Measurements from ENCODE around the gene ARID2. TPM values are rescaled to one million over a fixed set of nuclear protein-coding genes. Genes with fewer than 3 reads are reported as not detected.

ARID2 gene
- total RNA-seq, 1 donor from 2014 or later: 21.1 TPM

DNA sequence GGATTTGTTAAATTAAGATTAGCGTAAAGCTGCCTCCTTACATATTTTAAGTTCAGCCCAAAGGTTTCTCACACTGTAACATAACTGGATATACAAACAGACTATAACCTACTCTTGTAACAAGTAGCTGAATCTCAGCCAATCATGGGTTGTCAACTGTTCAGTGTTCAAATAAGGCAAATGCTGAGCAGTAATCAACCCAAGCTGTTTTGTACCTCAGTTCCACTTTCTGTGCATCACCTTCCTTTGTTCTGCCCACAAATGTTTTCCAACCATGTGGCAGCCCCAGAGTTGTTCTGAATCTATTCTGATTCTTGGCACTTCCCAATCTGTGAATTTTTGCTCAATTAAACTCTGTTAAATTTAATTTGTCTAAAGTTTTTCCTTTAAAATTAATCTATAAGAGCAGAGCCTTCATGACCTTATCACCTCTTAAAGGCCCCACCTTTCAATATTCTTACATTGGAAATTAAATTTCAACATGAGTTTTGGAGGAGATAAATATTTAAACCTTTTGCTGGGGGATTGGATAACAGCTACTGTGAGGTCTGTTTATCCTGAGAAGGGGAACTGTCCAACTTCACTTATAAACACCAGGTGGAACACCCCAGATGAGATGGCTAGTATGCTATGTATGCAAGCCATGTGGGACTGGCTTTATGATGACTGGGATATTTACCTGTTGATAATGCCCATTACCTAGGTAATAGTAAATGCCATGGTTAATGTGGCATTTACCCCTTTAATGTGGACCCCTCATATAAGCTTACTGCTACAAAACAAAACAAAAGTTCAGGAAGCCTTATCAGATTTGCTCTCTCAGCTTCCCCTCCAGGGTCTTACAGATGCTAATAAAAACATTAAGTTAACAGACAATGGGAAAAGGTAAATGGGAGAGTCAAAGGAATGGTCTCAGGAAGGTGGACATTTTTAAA lies 42.2 kb upstream of the ARID2 start:
- H3K4me3 ChIP-seq (ENCODE audit: low read depth, low read length): no peak overlapping the region
- TF ChIP-seq, protein P1, sequence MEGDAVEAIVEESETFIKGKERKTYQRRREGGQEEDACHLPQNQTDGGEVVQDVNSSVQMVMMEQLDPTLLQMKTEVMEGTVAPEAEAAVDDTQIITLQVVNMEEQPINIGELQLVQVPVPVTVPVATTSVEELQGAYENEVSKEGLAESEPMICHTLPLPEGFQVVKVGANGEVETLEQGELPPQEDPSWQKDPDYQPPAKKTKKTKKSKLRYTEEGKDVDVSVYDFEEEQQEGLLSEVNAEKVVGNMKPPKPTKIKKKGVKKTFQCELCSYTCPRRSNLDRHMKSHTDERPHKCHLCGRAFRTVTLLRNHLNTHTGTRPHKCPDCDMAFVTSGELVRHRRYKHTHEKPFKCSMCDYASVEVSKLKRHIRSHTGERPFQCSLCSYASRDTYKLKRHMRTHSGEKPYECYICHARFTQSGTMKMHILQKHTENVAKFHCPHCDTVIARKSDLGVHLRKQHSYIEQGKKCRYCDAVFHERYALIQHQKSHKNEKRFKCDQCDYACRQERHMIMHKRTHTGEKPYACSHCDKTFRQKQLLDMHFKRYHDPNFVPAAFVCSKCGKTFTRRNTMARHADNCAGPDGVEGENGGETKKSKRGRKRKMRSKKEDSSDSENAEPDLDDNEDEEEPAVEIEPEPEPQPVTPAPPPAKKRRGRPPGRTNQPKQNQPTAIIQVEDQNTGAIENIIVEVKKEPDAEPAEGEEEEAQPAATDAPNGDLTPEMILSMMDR (IDR thresholded peaks at IDR 0.05; ENCODE audit: insufficient read depth, low read length, poor library complexity, severe bottlenecking): no peak
- H3K36me3 ChIP-seq (ENCODE audit: control insufficient read depth, insufficient read depth, low read length): no peaks in the 10 kb centered on the region
- H3K27me3 ChIP-seq (ENCODE audit: control insufficient read depth, insufficient read depth, low read length): no peaks in the 10 kb centered on the region
- no peak for DNase-seq (ENCODE audit: low read depth)

DNA sequence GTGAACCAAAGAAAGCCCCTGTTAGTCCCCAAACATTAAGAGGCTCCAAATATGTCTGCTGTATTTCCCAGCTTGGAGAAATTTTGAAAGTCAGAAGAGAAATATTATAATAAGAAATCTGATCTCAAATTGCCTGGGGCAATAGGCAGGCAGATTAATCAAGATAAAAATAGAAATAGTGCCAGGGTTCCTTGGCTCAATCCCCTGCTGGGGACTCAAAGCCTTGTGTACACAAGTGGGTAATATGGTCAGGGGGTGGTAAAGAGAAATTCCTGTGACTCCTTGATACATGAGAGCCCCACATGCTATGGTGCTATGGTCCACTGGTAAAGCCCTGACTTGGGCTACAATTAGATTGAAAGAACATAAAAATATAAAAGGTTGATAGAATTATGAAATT lies 41.3 kb upstream of the ARID2 start:
- TF ChIP-seq, protein P1 (IDR thresholded peaks at IDR 0.05; ENCODE audit: insufficient read depth, low read length, poor library complexity, severe bottlenecking): no peak
- no peaks in the 10 kb centered on the region for H3K27me3 ChIP-seq (ENCODE audit: control insufficient read depth, insufficient read depth, low read length)
- H3K36me3 ChIP-seq (ENCODE audit: control insufficient read depth, insufficient read depth, low read length): no peaks in the 10 kb centered on the region
- DNase-seq (ENCODE audit: low read depth): no peak
- no peak overlapping the region for H3K4me3 ChIP-seq (ENCODE audit: low read depth, low read length)

DNA sequence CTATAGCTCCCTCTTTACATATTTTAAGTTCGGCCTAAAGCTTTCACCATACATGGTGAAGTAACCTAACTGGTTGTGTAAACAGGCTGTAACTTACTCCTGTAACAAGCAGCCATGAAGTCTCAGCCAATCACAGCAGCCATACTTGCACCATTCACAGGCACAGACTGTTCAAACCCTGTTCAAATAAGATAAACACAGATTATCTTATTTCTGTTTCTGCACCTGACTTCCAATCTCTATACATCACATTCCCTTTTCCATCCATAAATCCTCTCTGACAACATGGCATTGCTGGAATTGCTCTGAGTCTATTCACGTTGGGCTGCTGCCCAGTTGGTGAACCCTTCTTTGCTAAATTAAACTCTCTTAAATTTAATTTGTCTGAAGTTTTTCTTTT lies 34.5 kb upstream of the ARID2 start:
- no peak for DNase-seq (ENCODE audit: low read depth)
- no peaks in the 10 kb centered on the region for H3K27me3 ChIP-seq (ENCODE audit: control insufficient read depth, insufficient read depth, low read length)
- H3K36me3 ChIP-seq (ENCODE audit: control insufficient read depth, insufficient read depth, low read length): no peaks in the 10 kb centered on the region
- TF ChIP-seq, protein P1 (IDR thresholded peaks at IDR 0.05; ENCODE audit: insufficient read depth, low read length, poor library complexity, severe bottlenecking): no peak
- no peak overlapping the region for H3K4me3 ChIP-seq (ENCODE audit: low read depth, low read length)

DNA sequence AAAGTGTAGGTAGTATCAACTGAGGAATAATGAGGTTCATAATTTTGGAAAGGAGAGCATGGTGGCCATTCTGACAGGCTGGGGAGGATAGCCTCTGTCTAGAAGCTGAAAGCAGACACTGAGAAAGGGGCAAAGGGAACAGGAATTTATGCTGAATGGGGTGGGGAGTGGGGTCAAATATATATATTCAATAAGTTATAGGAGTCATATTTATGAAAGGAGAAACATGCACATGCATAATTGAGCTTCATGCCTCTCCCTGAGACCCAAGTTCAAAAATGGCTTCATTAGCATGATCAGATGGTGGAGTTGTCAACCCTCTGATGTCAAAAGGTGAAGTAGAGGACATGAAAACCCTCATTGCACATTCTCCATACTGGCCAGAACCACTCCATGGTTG lies 33.9 kb upstream of the ARID2 start:
- no peaks in the 10 kb centered on the region for H3K36me3 ChIP-seq (ENCODE audit: control insufficient read depth, insufficient read depth, low read length)
- TF ChIP-seq, protein P1 (IDR thresholded peaks at IDR 0.05; ENCODE audit: insufficient read depth, low read length, poor library complexity, severe bottlenecking): no peak
- H3K27me3 ChIP-seq (ENCODE audit: control insufficient read depth, insufficient read depth, low read length): no peaks in the 10 kb centered on the region
- no peak overlapping the region for H3K4me3 ChIP-seq (ENCODE audit: low read depth, low read length)
- no peak for DNase-seq (ENCODE audit: low read depth)

DNA sequence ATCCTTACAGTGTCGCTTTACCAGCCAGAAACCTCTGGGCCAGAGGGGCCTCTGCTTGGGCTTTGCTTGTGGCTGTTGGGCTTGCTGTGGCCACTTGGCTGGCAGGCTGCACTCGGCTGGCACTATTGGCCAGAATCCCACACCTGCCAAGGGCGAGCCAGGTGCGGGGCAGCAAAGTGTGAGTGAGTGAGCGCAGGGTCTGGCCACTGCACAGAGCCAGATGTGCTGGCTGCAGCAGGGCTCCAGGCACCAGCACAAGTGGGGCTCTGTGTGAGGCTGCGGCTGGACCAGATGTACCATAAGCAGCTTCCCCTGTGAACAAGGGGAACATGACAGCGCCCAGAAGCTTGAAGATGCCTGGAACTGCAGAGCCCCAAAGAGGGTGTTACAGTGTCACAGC lies 33.5 kb upstream of the ARID2 start:
- H3K36me3 ChIP-seq (ENCODE audit: control insufficient read depth, insufficient read depth, low read length): no peaks in the 10 kb centered on the region
- no peak overlapping the region for H3K4me3 ChIP-seq (ENCODE audit: low read depth, low read length)
- no peak for DNase-seq (ENCODE audit: low read depth)
- TF ChIP-seq, protein P1 (IDR thresholded peaks at IDR 0.05; ENCODE audit: insufficient read depth, low read length, poor library complexity, severe bottlenecking): no peak
- H3K27me3 ChIP-seq (ENCODE audit: control insufficient read depth, insufficient read depth, low read length): no peaks in the 10 kb centered on the region

Data from kidney epithelial cell (primary cell).